Endothelial cell of umbilical vein (primary cell): Measurements from ENCODE around the gene ZNFX1. TPM values are rescaled to one million over a fixed set of nuclear protein-coding genes. Genes with fewer than 3 reads are reported as not detected.

Experiments used
- BruUV-seq: library from RNA; stranded (reverse); fragments of 400-500 nt; replicated peaks from 2 replicates; lab custom pipeline; 2021; lab: Mats Ljungman, UMichigan
- CTCF ChIA-PET: fragments of 300-600, 350-600 bp; sonication (Branson Sonifier 250); formaldehyde crosslinking; loops from one replicate; lab custom pipeline; 2021; ENCODE audit warnings: antibody characterized with exemption, inconsistent platforms; lab: Charles Lee
- POLR2A ChIA-PET: fragments of 300-600, 350-600 bp; sonication (Branson Sonifier 250); formaldehyde crosslinking; loops from one replicate; lab custom pipeline; 2021; ENCODE audit warnings: antibody characterized with exemption, inconsistent platforms; lab: Charles Lee
- DNase-seq: peaks from one replicate; pipeline ENCODE4 v3.0.0-alpha.2; 2011; ENCODE audit warnings: low read depth, low spot score
- FAIRE-seq: peaks from 2 replicates; lab custom pipeline; 2011; peaks lifted over from hg19 to GRCh38; lab: Jason Lieb, UNC
- H2AFZ ChIP-seq: 2 replicates; pipeline ENCODE4 v1.6.0; 2012; ENCODE audit warnings: low read depth, low read length, control low read depth, inconsistent platforms
- H3K27ac ChIP-seq: 2 replicates; pipeline ENCODE4 v1.5.1; 2011; ENCODE audit warnings: low read depth, mild to moderate bottlenecking, control low read depth, low read length, moderate library complexity; ENCODE audit not compliant: insufficient read depth
- H3K27me3 ChIP-seq, 2 experiments: 2 replicates each; pipeline versions ENCODE4 v1.6.0 to v1.6.1; 2011; ENCODE audit warnings: low read length in 2 of 2, mixed read lengths in 1 of 2; ENCODE audit not compliant: control insufficient read depth in 2 of 2, insufficient read depth in 2 of 2
- H3K36me3 ChIP-seq, 2 experiments: 2 replicates in 1 of 2; 3 replicates in 1 of 2; pipeline ENCODE4 v1.5.1; 2011; ENCODE audit warnings: low read length in 2 of 2, mild to moderate bottlenecking in 1 of 2, moderate library complexity in 1 of 2; ENCODE audit not compliant: control insufficient read depth in 2 of 2, insufficient read depth in 2 of 2; ENCODE audit errors: extremely low read depth in 1 of 2
- H3K4me1 ChIP-seq: 3 replicates; pipeline ENCODE4 v1.5.1; 2011; ENCODE audit warnings: mild to moderate bottlenecking, low read length; ENCODE audit not compliant: control insufficient read depth, insufficient read depth; ENCODE audit errors: extremely low read depth
- H3K4me2 ChIP-seq: 2 replicates; pipeline ENCODE4 v1.6.1; 2011; ENCODE audit warnings: low read length, control low read depth, mixed read lengths; ENCODE audit not compliant: insufficient read depth
- H3K4me3 ChIP-seq, 3 experiments: fragments of 200-600 bp in 1 of 3; sonication (generic), shearing (Covaris generic) in 1 of 3; replicated peaks in 1 of 3; 2 replicates each; pipeline ENCODE4 v1.5.1; 2011 to 2016; ENCODE audit warnings: control low read depth in 3 of 3, low read length in 3 of 3, mild to moderate bottlenecking in 2 of 3, inconsistent platforms in 1 of 3, low read depth in 1 of 3, moderate library complexity in 1 of 3; ENCODE audit not compliant: insufficient read depth in 1 of 3
- H3K79me2 ChIP-seq: 2 replicates; pipeline ENCODE4 v1.6.0; 2012; ENCODE audit warnings: low read length, inconsistent platforms; ENCODE audit not compliant: control insufficient read depth, insufficient read depth
- H3K9ac ChIP-seq: replicated peaks from 2 replicates; pipeline ENCODE3; 2011; ENCODE audit warnings: low read length, control low read depth; ENCODE audit not compliant: insufficient read depth; ENCODE audit errors: extremely low read depth
- H3K9me1 ChIP-seq: replicated peaks from 3 replicates; pipeline ENCODE4 v1.6.0; 2011; ENCODE audit warnings: mild to moderate bottlenecking, low read length; ENCODE audit not compliant: control insufficient read depth, insufficient read depth; ENCODE audit errors: extremely low read depth
- H3K9me3 ChIP-seq: replicated peaks from 2 replicates; pipeline ENCODE4 v1.5.1; 2012; ENCODE audit warnings: low read length, inconsistent platforms; ENCODE audit not compliant: control insufficient read depth, insufficient read depth
- H4K20me1 ChIP-seq: replicated peaks from 2 replicates; pipeline ENCODE3; 2011; ENCODE audit warnings: mild to moderate bottlenecking, low read length; ENCODE audit not compliant: control insufficient read depth, insufficient read depth; ENCODE audit errors: extremely low read depth
- EZH2 ChIP-seq: IDR thresholded peaks from 2 replicates; pipeline ENCODE4 v1.6.1; 2012; ENCODE audit warnings: borderline replicate concordance, low read depth, mild to moderate bottlenecking, moderate library complexity, low read length, inconsistent platforms; ENCODE audit not compliant: severe bottlenecking
- FOS ChIP-seq: IDR thresholded peaks from 2 replicates; pipeline ENCODE4 v1.6.1; 2011; ENCODE audit warnings: mild to moderate bottlenecking, low read length, moderate library complexity, borderline replicate concordance; ENCODE audit not compliant: insufficient read depth
- JUN ChIP-seq: IDR thresholded peaks from 2 replicates; pipeline ENCODE4 v1.6.1; 2011; ENCODE audit warnings: borderline replicate concordance, low read depth; ENCODE audit not compliant: insufficient read length, insufficient read depth
- POLR2AphosphoS5 ChIP-seq: IDR thresholded peaks from 2 replicates; pipeline ENCODE4 v1.6.1; 2012; ENCODE audit warnings: low read depth, mild to moderate bottlenecking, control low read depth, low read length, moderate library complexity; ENCODE audit not compliant: insufficient read depth
- dilution Hi-C: fragments of 300-500 bp; cut with MboI; formaldehyde crosslinking; loops from one replicate; pipeline ENCODE4 v1.15.0; 2019; ENCODE audit warnings: low sequenced_read_pairs; ENCODE audit not compliant: extremely low pct_ligation_motif_present
- intact Hi-C: fragments of 100-400 bp; cut with micrococcal nuclease; formaldehyde crosslinking; loops from one replicate; pipeline ENCODE4 v1.10.0; 2022
- polyA plus RNA-seq, 4 experiments: library from polyadenylated mRNA; depleted of rRNA in 3 of 4; stranded (reverse) in 3 of 4; unstranded in 1 of 4; fragments of >200 nt; gene quantifications; 2 replicates each; pipeline versions ENCODE4 v1.2.1 to v1.2.3, GENCODE V29; 2011 to 2012; ENCODE audit warnings: missing spikeins in 1 of 4
- total RNA-seq: library from RNA; stranded (reverse); gene quantifications from 2 replicates; pipeline ENCODE4 v1.2.3, GENCODE V29; 2021

ZNFX1 gene
- total and polyA plus RNA-seq, 2 donors (not counting 3 experiments of a cell fraction or from before 2014, with no cell fraction given), result 8.3 to 27.9 TPM

GRCh38 chr20:49318430-49319207, 40.8 kb upstream of the ZNFX1 start:
- dilution Hi-C loops (no loop called here), intact Hi-C loops (no loop called here)
- no peak overlapping the region for H3K9ac ChIP-seq
- H3K9me3 ChIP-seq, result no peaks in the 10 kb centered on the region
- H3K4me3 ChIP-seq, result peak overlapping the region in 1 of 3 experiments; percentile 18
- no peak overlapping the region for H3K27ac ChIP-seq
- POLR2A ChIA-PET, result interaction anchor here (0.6 kb wide), 1 partner anchor 42 kb away, joined by 5 read pairs; no protein-coding TSS in a partner anchor
- FAIRE-seq (no peak), DNase-seq (no peak)
- CTCF ChIA-PET, result interaction anchor here (2.6 to 5.9 kb wide), 2 partner anchors 27 to 73 kb away, joined by 11 to 121 read pairs; no protein-coding TSS in a partner anchor
- peak overlapping the region; percentile 30 for H3K4me2 ChIP-seq
- no peaks in the 10 kb centered on the region for H3K36me3 ChIP-seq
- H4K20me1 ChIP-seq, result no peaks in the 10 kb centered on the region
- BruUV-seq, result no TSS peak
- no peaks in the 10 kb centered on the region for H3K79me2 ChIP-seq
- no peak overlapping the region for H2AFZ ChIP-seq
- no peaks in the 10 kb centered on the region for H3K9me1 ChIP-seq
- TF ChIP-seq EZH2 (peak; percentile 99), POLR2AphosphoS5 (no peak)
- peaks cover 34 to 54% of the 10 kb centered on the region in 2 experiments for H3K27me3 ChIP-seq
- H3K4me1 ChIP-seq, result peaks cover 8% of the 10 kb centered on the region

DNA sequence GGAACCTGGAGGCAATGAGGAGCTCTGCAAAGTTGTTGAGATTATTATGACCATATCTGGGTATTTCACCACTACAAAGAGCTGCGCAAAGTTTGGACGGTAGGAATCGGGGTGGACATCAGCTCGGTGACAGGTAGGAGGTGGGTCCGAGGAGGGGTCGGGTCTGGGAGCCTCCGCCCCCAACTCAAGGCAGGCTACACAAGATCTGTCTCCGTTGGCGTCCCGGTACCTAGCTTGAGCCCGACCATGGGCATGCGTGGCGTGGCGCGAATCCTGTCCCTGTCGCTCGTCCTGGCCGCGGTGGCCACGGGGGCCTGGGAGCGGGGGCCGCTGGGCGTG, 40.2 kb upstream of the ZNFX1 start:
- DNase-seq (no peak), FAIRE-seq (no peak)
- Histone ChIP-seq H3K4me2 (no peak overlapping the region), H3K9me1 (no peaks in the 10 kb centered on the region), H3K79me2 (no peaks in the 10 kb centered on the region), H3K9me3 (no peaks in the 10 kb centered on the region), H3K27ac (no peak overlapping the region), H3K4me1 (peaks cover 8% of the 10 kb centered on the region), H2AFZ (no peak overlapping the region), H3K4me3 (no peak overlapping the region), H3K9ac (no peak overlapping the region), H3K27me3 (peaks cover 34 to 54% of the 10 kb centered on the region in 2 experiments), H3K36me3 (no peaks in the 10 kb centered on the region), H4K20me1 (no peaks in the 10 kb centered on the region)
- TF ChIP-seq POLR2AphosphoS5, result no peak
- no peak for TF ChIP-seq JUN
- peak; percentile 95 for TF ChIP-seq EZH2
- no peak for TF ChIP-seq FOS
- intact Hi-C loops, result no loop called here
- ChIA-PET CTCF (no interaction called here), POLR2A (no interaction called here)
- dilution Hi-C loops, result no loop called here
- BruUV-seq, result no TSS peak
